C1 segment of cervical spinal cord (tissue), 14 donors: Measurements from ENCODE around the gene KRT83.
"Not testable (repeated sequence)": the region's sequence is repeated elsewhere in the genome, so short reads cannot be mapped to it uniquely, and the experiment has no call there.

Source experiments
- DNase-seq, 14 donors: peaks; one replicate each; lab custom pipeline; 2025; lab: John Stamatoyannopoulos, UW

The KRT83 gene

GRCh38 chr12:52287816-52288805 is 33.1 kb downstream of the KRT83 start:
- not testable (repeated sequence) for DNase-seq

DNA sequence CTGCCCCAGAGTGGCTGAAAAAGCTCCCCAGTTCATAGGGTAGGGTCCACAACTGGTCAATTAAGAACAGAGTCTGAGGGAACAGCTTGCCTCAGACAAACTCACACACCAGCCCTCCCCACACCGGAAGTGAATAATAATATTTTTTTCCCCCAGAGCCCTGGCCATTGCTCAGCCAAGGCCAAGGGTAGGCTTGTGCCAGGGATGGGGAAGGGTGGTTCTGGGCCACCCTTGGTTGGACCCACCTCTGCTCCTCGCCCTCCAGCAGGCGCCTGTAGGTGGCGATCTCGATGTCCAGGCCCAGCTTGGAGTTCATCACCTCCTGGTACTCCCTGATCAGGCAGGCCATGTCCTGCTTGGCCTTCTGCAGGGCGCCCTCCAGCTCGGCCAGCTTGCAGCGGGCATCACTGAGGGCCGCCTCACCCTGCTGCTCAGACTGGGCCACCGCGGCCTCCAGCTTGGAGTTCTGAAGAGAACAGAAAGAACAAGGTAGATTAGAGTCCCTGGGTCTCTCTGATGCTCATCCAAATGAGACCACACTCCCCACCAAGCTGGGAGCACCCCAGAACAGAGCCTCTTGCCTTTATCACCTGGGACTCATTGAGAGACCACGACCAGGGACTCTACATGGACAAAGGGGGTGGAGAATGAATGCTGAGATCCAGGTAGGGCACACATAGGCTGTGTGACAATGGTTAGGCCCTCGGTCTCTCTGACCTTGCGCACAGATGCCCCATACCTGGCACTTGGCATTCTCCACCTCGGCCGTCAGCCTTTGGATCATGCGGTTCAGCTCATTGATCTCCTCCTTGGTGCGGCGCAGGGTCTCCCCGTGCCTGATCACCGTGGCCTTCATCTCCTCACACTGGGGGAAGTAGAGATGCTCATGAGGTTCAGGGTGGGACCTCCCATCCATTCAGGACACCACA is 34.1 kb downstream of the KRT83 start:
- not testable (repeated sequence) for DNase-seq

GRCh38 chr12:52285851-52286530 is 35.2 kb downstream of the KRT83 start:
- DNase-seq: no peak

- no peak for DNase-seq
Measured at GRCh38 chr12:52285172-52285745, 35.9 kb downstream of the KRT83 start.

- no peak for DNase-seq
Measured at GRCh38 chr12:52284562-52285171, 36.5 kb downstream of the KRT83 start.

DNA sequence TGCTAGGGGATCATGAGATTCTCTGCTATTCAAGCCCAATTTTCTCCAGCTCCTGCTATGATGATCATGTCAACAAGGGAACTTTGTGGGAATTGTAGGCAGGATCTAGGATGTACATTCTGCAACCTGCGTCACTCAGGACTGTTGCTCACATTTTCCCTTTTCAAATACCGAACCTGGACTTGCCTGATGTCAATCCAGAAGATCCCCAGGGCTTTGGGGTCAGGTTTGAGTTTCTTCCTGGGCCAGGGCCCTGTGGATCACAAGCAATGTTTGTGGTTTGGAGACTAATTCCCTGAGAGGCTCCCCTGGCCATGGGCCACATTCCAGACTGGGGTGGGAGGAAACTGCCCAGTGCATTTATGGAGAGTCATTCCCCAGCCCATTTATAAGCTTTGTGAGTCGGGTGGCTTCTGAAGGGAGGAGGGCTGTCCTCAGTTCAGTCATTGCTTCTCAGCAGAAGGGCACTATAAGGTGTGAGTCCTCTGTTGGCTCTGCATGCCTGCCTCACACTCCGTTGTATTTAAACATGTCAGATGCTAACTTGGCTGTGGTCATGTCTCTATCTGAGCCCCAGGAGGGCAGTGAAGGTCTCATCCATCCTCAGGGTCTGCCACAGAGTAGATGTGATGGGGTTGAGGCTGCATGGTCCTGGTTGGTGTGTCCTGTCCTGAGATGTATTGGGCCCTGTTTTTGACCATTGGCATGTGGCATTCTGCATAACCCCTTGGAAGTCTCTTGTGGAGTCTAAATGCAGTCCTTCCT is 40.2 kb downstream of the KRT83 start:
- no peak for DNase-seq

GRCh38 chr12:52280319-52280795 is 40.8 kb downstream of the KRT83 start:
- no peak for DNase-seq

GRCh38 chr12:52279422-52280318 is 41.5 kb downstream of the KRT83 start:
- DNase-seq: no peak

GRCh38 chr12:52278575-52279421 is 42.4 kb downstream of the KRT83 start:
- DNase-seq: peak in 12 of 14 donors; percentile 24 to 83 (median 52)

- no peak for DNase-seq
Measured at GRCh38 chr12:52277486-52278245, 43.5 kb downstream of the KRT83 start.

GRCh38 chr12:52275686-52276085 is 45.5 kb downstream of the KRT83 start:
- no peak for DNase-seq

- DNase-seq: no peak
Measured at GRCh38 chr12:52274521-52275120, 46.6 kb downstream of the KRT83 start, which contains the start of gene KRT86. Gene KRT86 (plus strand): TSS chr12:52274645. CDS start chr12:52301917, 27,272 bp downstream.

GRCh38 chr12:52271158-52271557 is 50.0 kb downstream of the KRT83 start:
- no peak for DNase-seq

- no peak for DNase-seq
Measured at GRCh38 chr12:52270541-52271070, 50.6 kb downstream of the KRT83 start.

- DNase-seq: peak in 2 of 14 donors; percentile 41 to 43
Measured at GRCh38 chr12:52268212-52268611, 53.0 kb downstream of the KRT83 start.

DNA sequence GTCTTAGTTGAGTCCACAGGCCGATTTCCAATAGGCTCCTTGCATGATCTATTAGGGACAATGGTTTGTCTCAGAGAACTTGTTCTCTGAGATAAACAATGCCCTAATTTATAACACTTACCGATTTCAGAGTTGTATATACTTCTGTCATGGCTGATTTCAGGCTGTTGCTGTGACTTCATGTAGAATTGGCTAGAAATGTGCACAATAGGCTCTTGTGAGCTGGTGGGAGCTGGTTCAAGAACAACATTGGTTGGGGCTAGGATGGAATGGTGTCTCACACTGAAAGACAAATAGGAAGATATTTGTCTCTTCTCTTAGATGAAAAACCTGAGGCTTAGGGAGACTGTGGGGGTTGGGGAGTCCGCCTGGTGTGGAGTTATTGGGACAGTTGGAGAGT is 53.5 kb downstream of the KRT83 start:
- peak in 2 of 14 donors; percentile 15 to 43 for DNase-seq
